RWPE2 (cell line): Measurements from ENCODE around the gene MRO.
A peak's percentile ranks its signal among the peaks of the same experiment; 100 is the strongest.
"Not testable (repeated sequence)": the region's sequence is repeated elsewhere in the genome, so short reads cannot be mapped to it uniquely, and the experiment has no call there.

Experiments used
- ATAC-seq: fragments of 200-7000 bp; cut with Tn5 transposase; 3 replicates; pipeline ENCODE4 v1.9.1; 2021; ENCODE audit warnings: low read depth
- DNase-seq: peaks from one replicate; pipeline ENCODE4 v3.0.0-alpha.2; 2020; ENCODE audit warnings: low spot score
- H3K27ac ChIP-seq: fragments of 450-650 bp; 2 replicates; pipeline ENCODE4 v1.5.1; 2017; ENCODE audit warnings: mild to moderate bottlenecking; ENCODE audit not compliant: poor library complexity, severe bottlenecking
- H3K27me3 ChIP-seq: fragments of 250-450 bp; sonication (Bioruptor Pico); 2 replicates; pipeline ENCODE4 v1.5.1; 2021; ENCODE audit warnings: mild to moderate bottlenecking, moderate library complexity; ENCODE audit not compliant: insufficient read depth, poor library complexity, severe bottlenecking
- H3K36me3 ChIP-seq: fragments of 250-450 bp; sonication (Bioruptor Pico); 2 replicates; pipeline ENCODE4 v1.5.1; 2020; ENCODE audit warnings: low read depth, mild to moderate bottlenecking, moderate library complexity
- H3K4me1 ChIP-seq: fragments of 250-450 bp; sonication (Bioruptor Pico); 2 replicates; pipeline ENCODE4 v1.5.1; 2021; ENCODE audit warnings: mild to moderate bottlenecking, moderate library complexity; ENCODE audit not compliant: insufficient read depth, poor library complexity, severe bottlenecking
- H3K4me3 ChIP-seq: fragments of 250-450 bp; sonication (Bioruptor Pico); 2 replicates; pipeline ENCODE4 v1.5.1; 2021; ENCODE audit warnings: mild to moderate bottlenecking, moderate library complexity; ENCODE audit not compliant: severe bottlenecking
- H3K9me3 ChIP-seq: fragments of 250-450 bp; sonication (Bioruptor Pico); 2 replicates; pipeline ENCODE4 v1.5.1; 2021; ENCODE audit warnings: mild to moderate bottlenecking, moderate library complexity; ENCODE audit not compliant: severe bottlenecking
- CTCF ChIP-seq: fragments of 450-650 bp; IDR thresholded peaks from one replicate; pipeline ENCODE4 v1.5.1; 2017; ENCODE audit warnings: mild to moderate bottlenecking, moderate library complexity; ENCODE audit not compliant: poor library complexity, severe bottlenecking

Gene MRO

GRCh38 chr18:50839341-50839740, 19.5 kb upstream of the MRO start:
- no peak overlapping the region for H3K4me3 ChIP-seq
- no peak for ATAC-seq

DNA sequence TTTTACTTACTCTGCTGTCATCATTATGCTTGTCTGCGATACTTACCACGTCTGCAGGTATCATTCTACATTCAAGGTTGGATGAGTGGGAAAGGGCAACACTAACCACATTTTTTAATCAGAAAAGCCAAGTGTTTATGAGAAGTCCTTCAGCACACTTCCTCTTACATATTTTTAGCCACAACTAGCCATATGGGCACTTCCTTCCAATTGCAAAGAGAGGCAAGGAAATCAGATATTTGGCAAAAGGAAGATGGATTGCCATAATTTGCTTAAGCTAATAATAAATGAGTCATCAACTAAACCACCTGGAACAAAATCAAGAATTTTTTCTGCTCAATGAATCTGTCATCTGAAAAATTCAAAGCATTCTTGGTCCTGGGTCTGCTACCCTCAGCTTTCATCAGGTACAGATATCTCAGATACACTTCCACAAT, 16.7 kb upstream of the MRO start:
- no peak for DNase-seq
- no peak for TF ChIP-seq CTCF
- Histone ChIP-seq H3K27me3 (no peaks in the 10 kb centered on the region), H3K4me1 (peaks cover 18% of the 10 kb centered on the region), H3K36me3 (no peaks in the 10 kb centered on the region), H3K9me3 (no peaks in the 10 kb centered on the region), H3K4me3 (no peak overlapping the region), H3K27ac (peak overlapping the region; percentile 40)
- ATAC-seq: peak; percentile 91

More at GRCh38 chr18:50839341-50839740, 19.5 kb upstream of the MRO start:
- no peak overlapping the region for H3K27ac ChIP-seq
- no peak for TF ChIP-seq CTCF
- H3K36me3 ChIP-seq: no peaks in the 10 kb centered on the region
- no peaks in the 10 kb centered on the region for H3K9me3 ChIP-seq
- no peaks in the 10 kb centered on the region for H3K27me3 ChIP-seq
- no peak for DNase-seq
- H3K4me1 ChIP-seq: peaks cover 18% of the 10 kb centered on the region

GRCh38 chr18:50833496-50833895, 13.7 kb upstream of the MRO start:
- not testable (repeated sequence) for H3K27ac ChIP-seq
- H3K4me1 ChIP-seq: peaks cover 18% of the 10 kb centered on the region

GRCh38 chr18:50832754-50833153, 12.9 kb upstream of the MRO start:
- no peak for ATAC-seq
- DNase-seq: no peak
- Histone ChIP-seq H3K9me3 (no peaks in the 10 kb centered on the region), H3K4me3 (no peak overlapping the region), H3K36me3 (no peaks in the 10 kb centered on the region), H3K27me3 (no peaks in the 10 kb centered on the region), H3K4me1 (peaks cover 12% of the 10 kb centered on the region), H3K27ac (no peak overlapping the region)
- no peak for TF ChIP-seq CTCF

More at GRCh38 chr18:50833496-50833895, 13.7 kb upstream of the MRO start:
- not testable (repeated sequence) for H3K9me3 ChIP-seq, H3K4me3 ChIP-seq, H3K27me3 ChIP-seq, H3K36me3 ChIP-seq, ATAC-seq, DNase-seq

- Histone ChIP-seq H3K9me3 (no peaks in the 10 kb centered on the region), H3K4me3 (no peak overlapping the region), H3K36me3 (no peaks in the 10 kb centered on the region), H3K27me3 (no peaks in the 10 kb centered on the region), H3K27ac (no peak overlapping the region), H3K4me1 (no peaks in the 10 kb centered on the region)
- TF ChIP-seq CTCF: no peak
- DNase-seq (no peak), ATAC-seq (no peak)
Measured at GRCh38 chr18:50830544-50830943, 10.7 kb upstream of the MRO start.
